Vagina (tissue), 2 donors: Measurements from ENCODE around the gene NXPH4.

ENCODE experiments used
- CTCF ChIP-seq, 3 experiments: fragments of 450-650 bp in 2 of 3; fragments of 200-600 bp in 1 of 3; sonication (generic) in 1 of 3; IDR thresholded peaks; one replicate each; pipeline ENCODE4 v1.5.1; 2017 to 2019; ENCODE audit warnings: antibody characterized with exemption in 3 of 3, mild to moderate bottlenecking in 2 of 3, moderate library complexity in 2 of 3
- POLR2A ChIP-seq, 2 donors: fragments of 450-650 bp; IDR thresholded peaks; one replicate each; pipeline ENCODE4 v1.6.1; 2017; ENCODE audit warnings: antibody characterized with exemption in 2 of 2, mild to moderate bottlenecking in 2 of 2, moderate library complexity in 2 of 2

DNA sequence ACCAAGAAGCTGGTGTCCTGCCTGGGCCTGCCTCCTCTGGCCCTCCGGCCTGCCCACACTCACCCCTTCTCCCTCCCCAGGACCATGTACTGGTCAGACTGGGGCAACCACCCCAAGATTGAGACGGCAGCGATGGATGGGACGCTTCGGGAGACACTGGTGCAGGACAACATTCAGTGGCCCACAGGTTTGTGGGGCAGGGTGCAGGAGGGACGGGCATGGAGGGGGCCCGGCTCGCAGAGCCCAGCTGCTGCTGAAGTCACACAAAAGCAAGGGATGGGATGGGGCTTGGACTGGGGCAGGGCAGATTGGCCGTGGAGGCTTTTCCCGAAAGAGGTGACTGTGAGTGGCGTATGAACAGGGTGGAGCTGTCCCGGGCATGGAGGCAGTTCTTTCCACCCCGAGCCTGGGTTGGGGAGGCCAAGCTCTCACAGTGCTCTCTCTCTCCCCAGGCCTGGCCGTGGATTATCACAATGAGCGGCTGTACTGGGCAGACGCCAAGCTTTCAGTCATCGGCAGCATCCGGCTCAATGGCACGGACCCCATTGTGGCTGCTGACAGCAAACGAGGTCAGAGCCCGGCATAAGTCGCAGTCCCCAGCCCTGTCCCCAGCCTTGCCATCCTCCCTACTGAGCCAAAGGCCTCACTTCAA lies 7.8 kb upstream of the NXPH4 start:
- TF ChIP-seq CTCF (IDR thresholded peaks at IDR 0.05) (no peak), POLR2A (IDR thresholded peaks at IDR 0.05) (no peak)
